Activated CD4-positive, alpha-beta T cell treated with anti-CD3 and anti-CD28 coated beads, Interleukin-2, amount 10 ng/mL, durations not matched to agents 24 days and 14 days (primary cell): ENCODE data around the gene IP6K1. TPM values are rescaled to one million over a fixed set of nuclear protein-coding genes. Genes with fewer than 3 reads are reported as not detected.
A peak's percentile ranks its signal among the peaks of the same experiment; 100 is the strongest.
"Not testable (repeated sequence)": the region's sequence is repeated elsewhere in the genome, so short reads cannot be mapped to it uniquely, and the experiment has no call there.

ENCODE experiments used
- DNase-seq: peaks from one replicate; pipeline ENCODE4 v3.0.0; 2022
- H3K27ac Mint-ChIP-seq: one replicate; pipeline ENCODE4 v1.8.0; 2022; ENCODE audit warnings: mild to moderate bottlenecking, mixed read lengths
- H3K27me3 Mint-ChIP-seq: one replicate; pipeline ENCODE4 v1.8.0; 2022; ENCODE audit warnings: mixed read lengths
- H3K36me3 Mint-ChIP-seq: one replicate; pipeline ENCODE4 v1.8.0; 2022; ENCODE audit warnings: low read depth, mild to moderate bottlenecking, mixed read lengths
- H3K4me1 Mint-ChIP-seq: one replicate; pipeline ENCODE4 v1.8.0; 2021; ENCODE audit warnings: mixed read lengths
- H3K4me3 Mint-ChIP-seq: one replicate; pipeline ENCODE4 v1.8.0; 2022; ENCODE audit warnings: mild to moderate bottlenecking, moderate library complexity, mixed read lengths
- H3K9me3 Mint-ChIP-seq: one replicate; pipeline ENCODE4 v1.8.0; 2021; ENCODE audit warnings: mixed read lengths
- intact Hi-C: fragments of 100-400 bp; cut with micrococcal nuclease; formaldehyde crosslinking; loops from one replicate; pipeline ENCODE4 v1.15.1; 2023
- total RNA-seq: library from RNA; stranded (reverse); gene quantifications from 2 replicates; pipeline ENCODE4 v1.2.3, GENCODE V29; 2022

IP6K1 gene
- total RNA-seq, result 39.6 and 42.2 TPM in 2 replicates

DNA sequence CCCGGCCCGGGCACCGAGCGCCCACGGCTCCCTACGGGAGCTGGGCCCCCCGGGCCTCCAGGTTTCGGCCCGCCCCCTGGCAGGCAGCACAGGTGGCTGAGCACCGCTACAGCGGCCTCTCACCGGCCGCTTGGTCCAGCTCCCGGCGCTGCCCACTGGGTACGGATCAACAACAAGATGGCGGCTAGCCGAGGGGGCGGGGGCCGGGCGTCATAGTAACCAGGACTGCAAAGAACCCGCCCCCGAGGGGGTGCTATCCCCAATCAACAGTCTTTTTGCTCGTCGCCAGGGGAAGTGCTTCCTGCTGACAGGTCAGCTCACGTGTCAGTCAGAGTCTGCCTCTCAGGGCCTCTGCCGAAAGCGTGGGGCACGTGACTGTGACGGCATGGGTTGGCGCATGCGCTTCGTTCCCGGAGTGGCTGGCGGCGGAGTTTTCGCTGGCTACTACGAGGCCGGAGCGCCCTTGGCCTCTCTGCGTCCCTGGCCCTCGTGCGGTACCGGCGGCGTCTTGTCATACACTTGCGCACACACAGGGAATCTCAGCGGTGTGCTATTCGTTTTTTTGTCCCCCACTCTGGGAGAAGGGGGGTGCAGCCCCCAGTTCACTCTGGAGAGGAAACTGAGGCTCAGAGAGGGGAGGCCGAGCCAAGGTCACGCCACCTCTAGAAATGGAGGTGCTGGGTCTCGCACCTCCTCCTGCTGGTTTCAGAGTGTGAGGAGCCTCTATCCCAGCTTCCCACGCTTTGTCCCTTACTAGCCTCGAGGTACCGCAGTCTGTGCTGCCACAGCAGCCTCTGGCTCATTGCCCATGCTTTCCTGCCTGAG, at the start of gene IP6K1:
Gene IP6K1, minus strand, starts transcription at position 186 of the 825 bp plus-strand sequence. CDS start 38,502 bp downstream, outside the sequence.
- Mint-ChIP-seq H3K36me3 (peaks cover 18% of the 10 kb centered on the region), H3K4me1 (peaks cover 24% of the 10 kb centered on the region), H3K27ac (peak within 1 kb of the TSS; percentile 94), H3K4me3 (peak within 1 kb of the TSS; percentile 93), H3K27me3 (peaks cover 5% of the 10 kb centered on the region), H3K9me3 (no peaks in the 10 kb centered on the region)
- intact Hi-C loops, result loop anchor here (1.0 to 5.0 kb wide), 5 partner anchors 16 to 451 kb away; partner anchors contain the start of genes APEH, DAG1, GNAI2 and MON1A
- DNase-seq, result peak; percentile 100

DNA sequence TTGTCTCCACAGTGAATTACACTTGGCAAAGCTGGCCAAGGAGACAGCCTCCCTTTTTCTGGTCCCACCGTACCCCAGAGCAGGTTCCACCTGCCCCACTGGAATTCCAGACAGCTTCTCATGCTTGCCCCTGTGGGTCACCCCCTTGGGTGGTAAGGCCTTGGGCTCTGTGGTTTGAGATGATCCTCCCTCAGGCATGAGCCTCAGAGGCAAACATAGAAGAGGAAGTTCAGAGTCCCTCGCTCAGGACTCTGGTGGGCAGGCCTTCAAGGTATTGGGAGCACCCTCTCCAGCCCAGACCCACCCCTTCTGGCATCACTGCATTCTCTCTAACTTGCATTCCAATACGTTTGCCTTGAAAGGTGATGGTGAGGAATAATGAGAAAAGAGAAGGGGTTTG, 45.0 kb upstream of the IP6K1 start:
- H3K27ac Mint-ChIP-seq, result no peak overlapping the region
- no peaks in the 10 kb centered on the region for H3K9me3 Mint-ChIP-seq
- H3K36me3 Mint-ChIP-seq, result peaks cover 17% of the 10 kb centered on the region
- no peaks in the 10 kb centered on the region for H3K4me1 Mint-ChIP-seq
- no peak overlapping the region for H3K4me3 Mint-ChIP-seq
- intact Hi-C loops, result no loop called here
- no peak for DNase-seq
- H3K27me3 Mint-ChIP-seq, result no peaks in the 10 kb centered on the region

DNA sequence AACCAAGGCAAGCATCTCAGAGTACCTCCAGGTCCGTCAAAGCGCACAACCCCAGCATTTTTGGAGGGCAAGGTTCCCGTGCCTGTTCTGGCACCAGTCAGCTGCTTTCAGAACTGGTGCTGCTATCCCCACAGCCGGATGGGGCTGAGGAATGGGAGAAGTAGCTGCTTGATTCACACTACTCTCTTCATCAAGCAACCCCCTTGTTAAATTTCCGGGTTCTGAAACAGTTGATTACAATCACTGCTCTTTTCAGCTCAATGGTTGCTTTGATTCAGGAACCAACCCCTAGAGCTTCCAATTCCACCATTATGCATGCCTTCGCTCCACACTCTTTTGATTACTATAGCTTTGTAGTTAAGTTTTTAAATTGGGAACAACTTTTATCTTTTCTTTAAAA, 39.7 kb upstream of the IP6K1 start:
- DNase-seq, result no peak
- Mint-ChIP-seq H3K36me3 (peaks cover 8% of the 10 kb centered on the region), H3K27me3 (no peaks in the 10 kb centered on the region), H3K4me3 (no peak overlapping the region), H3K9me3 (no peaks in the 10 kb centered on the region), H3K27ac (no peak overlapping the region), H3K4me1 (no peaks in the 10 kb centered on the region)
- intact Hi-C loops, result no loop called here

DNA sequence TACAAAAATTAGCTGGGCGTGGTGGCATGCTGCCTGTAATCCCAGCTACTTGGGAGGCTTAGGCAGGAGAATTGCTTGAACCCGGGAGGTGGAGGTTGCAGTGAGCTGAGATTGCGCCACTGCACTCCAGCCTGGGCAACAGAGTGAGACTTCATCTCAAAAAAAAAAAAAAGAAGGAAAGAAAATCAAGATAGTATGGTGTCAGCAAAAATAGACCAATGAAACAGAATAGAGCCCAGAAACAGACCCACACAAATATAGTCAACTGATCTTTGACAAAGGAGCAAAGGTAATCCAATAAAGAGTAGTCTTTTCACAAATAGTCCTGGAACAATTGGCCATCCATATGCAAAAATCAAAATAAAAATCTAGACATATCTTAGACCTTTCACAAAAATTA, 36.8 kb upstream of the IP6K1 start:
- H3K27ac Mint-ChIP-seq, intact Hi-C loops, H3K27me3 Mint-ChIP-seq, H3K9me3 Mint-ChIP-seq, DNase-seq, H3K4me1 Mint-ChIP-seq, H3K36me3 Mint-ChIP-seq, H3K4me3 Mint-ChIP-seq: not testable (repeated sequence)

DNA sequence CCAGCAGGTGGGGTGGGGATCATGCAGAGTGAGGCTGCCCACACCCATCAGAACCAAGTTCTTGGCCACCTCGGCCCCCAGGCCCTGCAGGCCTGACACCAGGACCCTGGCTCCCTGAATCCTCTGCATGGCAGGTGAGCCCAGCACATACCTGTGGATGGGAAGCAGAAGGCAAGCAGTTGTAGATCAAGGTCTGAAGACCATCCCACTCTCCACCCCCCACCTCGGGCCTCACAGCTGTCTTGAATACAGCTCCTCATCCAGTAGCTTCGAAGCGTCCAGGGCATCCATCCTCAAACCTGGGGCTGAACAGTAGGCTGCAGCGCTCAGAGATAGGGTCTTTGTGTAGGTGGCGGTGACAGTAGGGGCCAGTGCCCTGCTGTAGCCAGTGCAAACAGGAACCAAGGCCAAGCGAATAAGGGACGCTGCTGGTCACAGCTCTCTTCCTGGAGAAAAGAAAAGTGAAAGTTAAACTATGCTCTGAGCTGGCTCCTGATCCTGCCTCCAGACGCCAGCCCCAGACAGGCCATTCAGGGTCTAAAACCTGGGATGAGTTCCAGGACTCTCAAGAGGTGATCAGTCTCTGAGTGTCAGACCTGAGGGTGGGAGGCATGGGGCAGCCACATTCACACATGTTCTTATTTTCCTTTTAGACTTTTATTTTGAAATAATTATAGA, 27.3 kb upstream of the IP6K1 start, which contains the start of gene UBA7:
Gene UBA7, minus strand, starts transcription at position 457 of the 678 bp plus-strand sequence. Its CDS starts 166 bp downstream, at position 291.
- H3K9me3 Mint-ChIP-seq, result no peaks in the 10 kb centered on the region
- H3K27me3 Mint-ChIP-seq, result no peaks in the 10 kb centered on the region
- H3K4me1 Mint-ChIP-seq, result peaks cover 29% of the 10 kb centered on the region
- H3K4me3 Mint-ChIP-seq, result peak within 1 kb of the TSS; percentile 96
- peak within 1 kb of the TSS; percentile 95 for H3K27ac Mint-ChIP-seq
- DNase-seq, result peak; percentile 86
- peaks cover 20% of the 10 kb centered on the region for H3K36me3 Mint-ChIP-seq
- intact Hi-C loops, result loop anchor here (1.0 kb wide), 1 partner anchor 11 kb away; no protein-coding TSS in a partner anchor

DNA sequence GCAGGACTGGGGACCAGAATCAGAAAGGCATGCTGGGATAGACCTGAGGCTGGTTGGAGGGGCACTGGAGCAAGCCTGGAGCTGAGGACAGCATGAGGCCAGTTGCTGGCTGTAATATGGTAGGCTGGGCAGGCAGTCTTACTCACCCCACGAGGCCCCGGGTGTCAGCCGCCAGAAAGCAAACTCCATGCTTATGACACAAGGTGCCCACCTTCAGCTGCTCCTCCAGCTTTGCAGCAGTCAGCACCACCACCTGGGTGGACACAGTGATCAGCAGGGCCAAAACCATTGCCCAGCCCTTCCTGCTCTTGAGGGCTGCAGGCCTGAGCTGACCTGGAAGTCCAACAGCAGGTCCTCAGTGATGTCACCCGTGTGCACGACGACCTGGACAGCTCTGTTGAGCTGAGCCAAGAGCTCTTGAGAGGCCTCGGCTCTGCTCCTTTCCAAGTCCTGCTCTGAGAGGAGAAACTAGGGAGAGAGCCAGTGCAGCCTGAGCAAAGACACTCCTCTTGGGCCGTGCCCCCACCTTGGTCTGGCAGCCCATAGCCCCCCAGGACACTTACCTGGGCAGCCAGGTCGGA, 26.7 kb upstream of the IP6K1 start:
- H3K9me3 Mint-ChIP-seq, result no peaks in the 10 kb centered on the region
- H3K4me1 Mint-ChIP-seq, result peaks cover 32% of the 10 kb centered on the region
- H3K4me3 Mint-ChIP-seq, result peak overlapping the region; percentile 96
- H3K27me3 Mint-ChIP-seq, result no peaks in the 10 kb centered on the region
- no peak for DNase-seq
- intact Hi-C loops, result loop anchor here (1.0 kb wide), 1 partner anchor 11 kb away; no protein-coding TSS in a partner anchor
- peaks cover 20% of the 10 kb centered on the region for H3K36me3 Mint-ChIP-seq
- H3K27ac Mint-ChIP-seq, result peak overlapping the region; percentile 95

DNA sequence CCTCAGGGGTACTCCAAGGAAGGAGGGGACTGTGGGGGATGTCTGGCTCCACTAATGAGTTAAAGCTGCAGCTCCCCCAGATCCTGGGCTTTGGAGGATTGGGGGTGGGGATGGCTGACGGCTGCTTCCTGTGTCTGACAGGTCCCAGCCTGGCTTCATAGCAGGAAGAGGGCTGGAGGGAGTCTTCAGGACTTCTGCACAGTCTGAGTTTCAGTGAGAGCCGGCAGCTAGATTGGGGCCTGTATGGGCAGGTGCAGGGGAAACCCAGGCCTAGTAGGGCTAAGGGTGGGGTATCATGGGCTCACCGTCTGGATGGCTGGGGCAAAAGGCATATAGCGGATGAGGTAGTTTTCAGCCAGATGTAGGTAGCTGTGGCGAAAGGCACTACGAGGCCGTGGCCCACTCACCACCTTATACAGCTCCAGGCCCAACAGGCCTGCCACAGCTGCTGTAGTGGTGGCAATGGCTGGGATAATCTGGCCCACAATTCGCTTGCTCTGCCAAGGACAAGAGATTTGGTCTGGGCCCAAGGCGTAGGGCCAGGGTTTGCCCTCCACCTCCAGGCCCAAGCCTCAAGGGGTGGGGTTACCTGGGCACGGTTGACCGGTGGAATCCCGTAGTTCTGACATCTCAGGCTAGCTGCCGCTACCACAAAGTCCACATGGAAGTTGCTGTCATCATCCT, 21.2 kb upstream of the IP6K1 start:
- Mint-ChIP-seq H3K4me3 (no peak overlapping the region), H3K27me3 (peaks cover 3% of the 10 kb centered on the region), H3K36me3 (peaks cover 24% of the 10 kb centered on the region), H3K27ac (no peak overlapping the region), H3K4me1 (peaks cover 45% of the 10 kb centered on the region), H3K9me3 (no peaks in the 10 kb centered on the region)
- no peak for DNase-seq
- intact Hi-C loops, result no loop called here

- H3K9me3 Mint-ChIP-seq, result no peaks in the 10 kb centered on the region
- intact Hi-C loops, result no loop called here
- peak overlapping the region; percentile 7 for H3K4me3 Mint-ChIP-seq
- peaks cover 21% of the 10 kb centered on the region for H3K36me3 Mint-ChIP-seq
- H3K27ac Mint-ChIP-seq, result no peak overlapping the region
- DNase-seq, result no peak
- H3K4me1 Mint-ChIP-seq, result peaks cover 45% of the 10 kb centered on the region
- peaks cover 8% of the 10 kb centered on the region for H3K27me3 Mint-ChIP-seq
Measured at GRCh38 chr3:49806850-49807249, 20.5 kb upstream of the IP6K1 start.

DNA sequence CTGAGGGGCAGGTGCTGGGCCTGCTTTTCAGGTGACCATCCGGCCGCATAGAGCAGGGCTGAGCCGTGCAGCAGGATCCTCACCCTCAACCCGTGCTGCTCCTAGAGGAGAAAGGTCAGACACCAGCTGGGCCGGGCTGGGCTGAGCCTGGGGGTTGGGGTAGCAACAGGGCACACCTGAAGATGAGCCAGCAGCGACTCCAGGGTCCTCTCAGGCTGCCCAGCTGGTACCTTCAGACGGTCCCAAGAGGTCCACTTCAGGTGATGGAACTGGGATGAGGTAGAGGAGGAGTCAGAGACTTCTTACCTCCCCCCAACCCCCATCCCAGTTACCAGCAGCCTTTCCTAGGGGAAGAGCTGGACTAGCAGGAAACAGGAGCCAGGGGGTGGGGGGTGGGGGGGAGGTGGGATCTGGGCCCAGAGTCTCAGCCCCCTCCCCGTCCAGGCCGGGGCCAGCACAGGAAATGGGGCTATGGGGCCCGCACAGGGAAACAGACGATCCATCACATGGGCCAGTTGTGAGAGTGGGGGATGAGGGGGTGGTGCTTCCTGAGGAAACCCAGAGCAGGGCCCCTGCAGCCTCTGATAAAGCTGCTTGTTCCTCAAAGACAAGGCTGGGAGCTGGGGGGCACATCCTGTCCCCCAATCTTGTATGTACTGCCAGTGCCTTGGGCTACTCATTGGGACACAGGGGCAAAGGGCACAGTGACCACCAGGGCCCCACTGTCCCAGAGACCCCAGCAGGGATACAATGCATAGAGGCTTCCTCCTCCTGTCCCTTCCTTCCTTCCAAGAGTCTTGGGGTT, 19.8 kb upstream of the IP6K1 start:
- Mint-ChIP-seq H3K36me3 (peaks cover 15% of the 10 kb centered on the region), H3K4me1 (peaks cover 44% of the 10 kb centered on the region), H3K9me3 (no peaks in the 10 kb centered on the region), H3K27me3 (peaks cover 16% of the 10 kb centered on the region), H3K27ac (peak overlapping the region; percentile 37), H3K4me3 (peak overlapping the region; percentile 7)
- intact Hi-C loops, result no loop called here
- DNase-seq, result no peak

DNA sequence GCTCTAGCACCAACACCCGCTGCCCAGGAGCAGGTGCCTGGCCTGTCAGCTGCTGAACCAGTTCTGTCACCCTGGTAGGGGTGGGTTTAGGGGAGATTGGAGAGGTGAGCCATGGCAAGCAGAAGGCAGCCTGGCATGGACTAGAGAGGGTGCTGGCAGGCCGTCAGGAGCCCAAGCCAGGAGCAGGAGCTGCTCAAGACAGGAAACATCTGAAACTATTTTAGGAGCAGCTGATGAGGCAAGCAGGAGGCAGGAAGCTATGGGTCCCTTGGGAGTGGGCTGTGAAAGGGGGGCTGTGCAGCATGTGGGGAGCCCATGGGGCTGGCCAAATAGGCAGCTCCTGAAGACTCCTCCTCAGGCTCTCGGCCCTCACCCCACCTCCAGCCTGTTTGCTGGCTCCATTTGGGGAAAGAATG, 19.0 kb upstream of the IP6K1 start:
- Mint-ChIP-seq H3K27me3 (peaks cover 18% of the 10 kb centered on the region), H3K4me1 (peaks cover 40% of the 10 kb centered on the region), H3K27ac (peak overlapping the region; percentile 45), H3K36me3 (peaks cover 13% of the 10 kb centered on the region), H3K4me3 (no peak overlapping the region), H3K9me3 (no peaks in the 10 kb centered on the region)
- no peak for DNase-seq
- intact Hi-C loops, result no loop called here

- intact Hi-C loops, result loop anchor here (5.0 kb wide), 2 partner anchors 53 to 283 kb away; partner anchors contain the start of genes RBM5 and TRAIP
Measured at GRCh38 chr3:49804141-49805041, 18.0 kb upstream of the IP6K1 start.

More at GRCh38 chr3:49804141-49805041, 18.0 kb upstream of the IP6K1 start:
- Mint-ChIP-seq H3K27ac (peak overlapping the region; percentile 26), H3K9me3 (no peaks in the 10 kb centered on the region), H3K36me3 (peaks cover 5% of the 10 kb centered on the region), H3K27me3 (peaks cover 18% of the 10 kb centered on the region), H3K4me1 (peaks cover 40% of the 10 kb centered on the region), H3K4me3 (peak overlapping the region; percentile 80)
- no peak for DNase-seq
